Measurements from ENCODE around the gene DKK2. TPM values are rescaled to one million over a fixed set of nuclear protein-coding genes. Genes with fewer than 3 reads are reported as not detected.
A peak's percentile ranks its signal among the peaks of the same experiment; 100 is the strongest.

The DKK2 gene
- total RNA-seq, 6 experiments from 2014 or later = 0.15 to 0.50 (median 0.20) TPM

DNA sequence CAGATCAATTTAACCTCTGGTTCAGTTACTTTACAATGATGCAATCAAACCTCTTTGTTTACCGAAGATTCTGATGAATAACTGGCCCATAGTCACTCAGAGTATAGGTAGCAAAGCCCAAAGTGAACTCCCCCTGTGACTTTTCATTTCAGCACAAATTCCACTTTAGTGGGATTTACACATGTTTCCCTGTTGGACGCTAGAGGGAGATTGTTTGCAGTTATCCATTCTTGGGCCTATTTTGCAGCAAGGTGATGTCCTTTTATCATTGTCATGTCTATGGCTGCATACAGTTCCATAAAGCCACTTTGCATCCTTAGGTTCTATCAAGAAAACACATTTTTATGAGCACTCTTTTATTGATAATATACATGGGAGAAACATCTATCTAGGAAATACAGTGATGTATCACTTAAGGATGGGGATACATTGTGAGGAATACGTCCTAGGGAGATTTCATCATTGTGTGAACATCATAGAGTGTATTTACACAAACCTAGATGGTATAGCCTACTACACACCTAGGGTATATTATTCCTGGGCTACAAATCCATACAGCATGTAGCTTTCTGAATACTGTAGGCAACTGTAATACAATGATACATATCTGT is 14.5 kb upstream of the DKK2 start:
- H3K27me3 Mint-ChIP-seq (ENCODE audit: insufficient read depth) = peaks cover 4% of the 10 kb centered on the region; the same call in 1 of the 2 replicates
- peaks cover 16% of the 10 kb centered on the region for H3K9me3 Mint-ChIP-seq
- DNase-seq = peak; percentile 17
- no peaks in the 10 kb centered on the region for H3K4me1 Mint-ChIP-seq (ENCODE audit: low read depth)
- no peak overlapping the region for H3K4me3 Mint-ChIP-seq
- H3K27ac Mint-ChIP-seq = no peak overlapping the region
- TF ChIP-seq, protein P1, sequence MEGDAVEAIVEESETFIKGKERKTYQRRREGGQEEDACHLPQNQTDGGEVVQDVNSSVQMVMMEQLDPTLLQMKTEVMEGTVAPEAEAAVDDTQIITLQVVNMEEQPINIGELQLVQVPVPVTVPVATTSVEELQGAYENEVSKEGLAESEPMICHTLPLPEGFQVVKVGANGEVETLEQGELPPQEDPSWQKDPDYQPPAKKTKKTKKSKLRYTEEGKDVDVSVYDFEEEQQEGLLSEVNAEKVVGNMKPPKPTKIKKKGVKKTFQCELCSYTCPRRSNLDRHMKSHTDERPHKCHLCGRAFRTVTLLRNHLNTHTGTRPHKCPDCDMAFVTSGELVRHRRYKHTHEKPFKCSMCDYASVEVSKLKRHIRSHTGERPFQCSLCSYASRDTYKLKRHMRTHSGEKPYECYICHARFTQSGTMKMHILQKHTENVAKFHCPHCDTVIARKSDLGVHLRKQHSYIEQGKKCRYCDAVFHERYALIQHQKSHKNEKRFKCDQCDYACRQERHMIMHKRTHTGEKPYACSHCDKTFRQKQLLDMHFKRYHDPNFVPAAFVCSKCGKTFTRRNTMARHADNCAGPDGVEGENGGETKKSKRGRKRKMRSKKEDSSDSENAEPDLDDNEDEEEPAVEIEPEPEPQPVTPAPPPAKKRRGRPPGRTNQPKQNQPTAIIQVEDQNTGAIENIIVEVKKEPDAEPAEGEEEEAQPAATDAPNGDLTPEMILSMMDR (IDR thresholded peaks at IDR 0.05) = peak; percentile 86
- peaks cover 9% of the 10 kb centered on the region; the same call in 1 of the 2 replicates for H3K36me3 Mint-ChIP-seq (ENCODE audit: low read depth)

DNA sequence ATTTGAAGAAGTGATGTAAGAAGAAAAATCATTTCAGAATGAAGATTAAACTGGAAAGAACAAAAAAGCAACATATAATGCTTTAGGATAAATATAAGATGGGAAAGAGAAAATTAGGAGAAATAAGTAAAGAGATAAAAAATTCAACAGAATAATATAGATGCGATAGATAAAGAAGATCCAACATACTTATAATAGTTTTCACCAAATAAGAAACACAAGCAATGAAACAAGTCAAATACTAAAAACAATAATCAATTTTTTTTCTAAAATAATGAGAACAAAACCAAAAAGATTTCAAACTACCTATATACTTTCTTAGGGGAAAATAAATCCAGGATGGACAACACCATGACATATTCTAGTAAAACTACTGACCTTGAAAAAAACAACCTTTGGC is 10.1 kb upstream of the DKK2 start:
- no peaks in the 10 kb centered on the region for H3K27me3 Mint-ChIP-seq (ENCODE audit: insufficient read depth)
- H3K27ac Mint-ChIP-seq = no peak overlapping the region
- H3K36me3 Mint-ChIP-seq (ENCODE audit: low read depth) = peaks cover 9% of the 10 kb centered on the region; the same call in 1 of the 2 replicates
- no peak for DNase-seq
- peaks cover 19% of the 10 kb centered on the region for H3K9me3 Mint-ChIP-seq
- H3K4me3 Mint-ChIP-seq = no peak overlapping the region
- H3K4me1 Mint-ChIP-seq (ENCODE audit: low read depth) = no peaks in the 10 kb centered on the region
- TF ChIP-seq, protein P1 (IDR thresholded peaks at IDR 0.05) = no peak

GRCh38 chr4:107044170-107044569 is 8.1 kb upstream of the DKK2 start:
- no peak for DNase-seq
- Mint-ChIP-seq H3K27ac (no peak overlapping the region), H3K27me3 (ENCODE audit: insufficient read depth) (peaks cover 3% of the 10 kb centered on the region; the same call in 1 of the 2 replicates), H3K9me3 (peaks cover 19% of the 10 kb centered on the region), H3K4me3 (no peak overlapping the region), H3K36me3 (ENCODE audit: low read depth) (peaks cover 9% of the 10 kb centered on the region; the same call in 1 of the 2 replicates), H3K4me1 (ENCODE audit: low read depth) (no peaks in the 10 kb centered on the region)
- TF ChIP-seq, protein P1 (IDR thresholded peaks at IDR 0.05) = peak; percentile 73

- Mint-ChIP-seq H3K27ac (no peak overlapping the region), H3K4me3 (peak overlapping the region; percentile 95), H3K36me3 (ENCODE audit: low read depth) (no peaks in the 10 kb centered on the region), H3K4me1 (ENCODE audit: low read depth) (peaks cover 39% of the 10 kb centered on the region), H3K27me3 (ENCODE audit: insufficient read depth) (peaks cover 51% of the 10 kb centered on the region), H3K9me3 (no peaks in the 10 kb centered on the region; the same call in 1 of the 2 replicates)
- peak; percentile 12 for DNase-seq
- TF ChIP-seq, protein P1 (IDR thresholded peaks at IDR 0.05) = peak; percentile 73
Observed at GRCh38 chr4:107037199-107037584, 1.1 kb upstream of the DKK2 start.

DNA sequence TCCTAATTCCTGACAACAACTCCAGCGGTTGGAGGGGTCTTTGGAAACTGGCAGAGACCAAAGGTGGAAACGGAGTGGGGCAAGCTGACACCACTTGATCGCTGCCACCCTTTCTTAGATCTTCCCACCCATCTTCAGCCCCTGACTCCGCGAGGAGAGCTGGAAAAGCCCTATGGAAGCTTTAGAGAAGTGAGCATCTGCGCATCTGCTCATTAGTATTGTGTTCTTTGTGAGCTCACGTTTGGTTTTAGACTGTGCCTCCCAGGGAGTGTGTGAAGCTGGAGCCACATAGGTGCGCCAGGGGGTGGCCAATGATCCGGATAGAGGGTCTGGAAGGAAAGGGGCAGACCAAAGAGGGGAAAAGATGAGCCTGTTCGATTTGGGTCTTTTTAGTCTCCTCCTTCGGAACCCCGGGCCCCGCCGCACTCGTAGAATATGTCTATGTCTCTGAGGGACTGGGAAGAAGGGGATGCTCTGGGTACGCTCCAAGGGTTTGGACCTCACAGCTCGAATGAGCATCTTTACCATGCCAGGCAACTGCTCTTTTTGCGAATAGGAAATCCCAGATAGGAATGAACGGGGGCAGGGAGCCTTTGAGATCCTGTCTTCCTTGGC is 578 bp upstream of the DKK2 start:
- Mint-ChIP-seq H3K36me3 (ENCODE audit: low read depth) (no peaks in the 10 kb centered on the region), H3K4me3 (peak overlapping the region; percentile 95), H3K27me3 (ENCODE audit: insufficient read depth) (peaks cover 51% of the 10 kb centered on the region), H3K9me3 (no peaks in the 10 kb centered on the region; the same call in 1 of the 2 replicates), H3K4me1 (ENCODE audit: low read depth) (peaks cover 39% of the 10 kb centered on the region), H3K27ac (no peak overlapping the region)
- TF ChIP-seq, protein P1 (IDR thresholded peaks at IDR 0.05) = no peak
- no peak for DNase-seq

Measured in HFFc6 (cell line).